Middle frontal gyrus (tissue), 1 donor: ENCODE data around the gene PRDX2.

ENCODE experiments used
- DNase-seq: peaks from one replicate; pipeline ENCODE4 v3.0.0-alpha.2; 2015; ENCODE audit warnings: low spot score; ENCODE audit errors: extremely low spot score

Gene PRDX2

DNA sequence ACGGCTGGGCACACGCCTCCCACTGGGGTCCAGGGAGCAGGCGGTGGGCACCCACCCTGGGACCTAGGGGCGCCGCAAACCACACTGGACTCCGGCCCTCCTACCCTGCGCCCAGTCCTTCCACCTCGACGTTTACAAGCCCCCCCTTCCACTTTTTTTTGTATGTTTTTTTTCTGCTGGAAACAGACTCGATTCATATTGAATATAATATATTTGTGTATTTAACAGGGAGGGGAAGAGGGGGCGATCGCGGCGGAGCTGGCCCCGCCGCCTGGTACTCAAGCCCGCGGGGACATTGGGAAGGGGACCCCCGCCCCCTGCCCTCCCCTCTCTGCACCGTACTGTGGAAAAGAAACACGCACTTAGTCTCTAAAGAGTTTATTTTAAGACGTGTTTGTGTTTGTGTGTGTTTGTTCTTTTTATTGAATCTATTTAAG lies 8.7 kb downstream of the PRDX2 start:
- no peak for DNase-seq

DNA sequence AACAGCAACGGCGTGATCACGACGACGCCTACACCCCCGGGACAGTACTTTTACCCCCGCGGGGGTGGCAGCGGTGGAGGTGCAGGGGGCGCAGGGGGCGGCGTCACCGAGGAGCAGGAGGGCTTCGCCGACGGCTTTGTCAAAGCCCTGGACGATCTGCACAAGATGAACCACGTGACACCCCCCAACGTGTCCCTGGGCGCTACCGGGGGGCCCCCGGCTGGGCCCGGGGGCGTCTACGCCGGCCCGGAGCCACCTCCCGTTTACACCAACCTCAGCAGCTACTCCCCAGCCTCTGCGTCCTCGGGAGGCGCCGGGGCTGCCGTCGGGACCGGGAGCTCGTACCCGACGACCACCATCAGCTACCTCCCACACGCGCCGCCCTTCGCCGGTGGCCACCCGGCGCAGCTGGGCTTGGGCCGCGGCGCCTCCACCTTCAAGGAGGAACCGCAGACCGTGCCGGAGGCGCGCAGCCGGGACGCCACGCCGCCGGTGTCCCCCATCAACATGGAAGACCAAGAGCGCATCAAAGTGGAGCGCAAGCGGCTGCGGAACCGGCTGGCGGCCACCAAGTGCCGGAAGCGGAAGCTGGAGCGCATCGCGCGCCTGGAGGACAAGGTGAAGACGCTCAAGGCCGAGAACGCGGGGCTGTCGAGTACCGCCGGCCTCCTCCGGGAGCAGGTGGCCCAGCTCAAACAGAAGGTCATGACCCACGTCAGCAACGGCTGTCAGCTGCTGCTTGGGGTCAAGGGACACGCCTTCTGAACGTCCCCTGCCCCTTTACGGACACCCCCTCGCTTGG lies 9.3 kb downstream of the PRDX2 start:
- DNase-seq = no peak

DNA sequence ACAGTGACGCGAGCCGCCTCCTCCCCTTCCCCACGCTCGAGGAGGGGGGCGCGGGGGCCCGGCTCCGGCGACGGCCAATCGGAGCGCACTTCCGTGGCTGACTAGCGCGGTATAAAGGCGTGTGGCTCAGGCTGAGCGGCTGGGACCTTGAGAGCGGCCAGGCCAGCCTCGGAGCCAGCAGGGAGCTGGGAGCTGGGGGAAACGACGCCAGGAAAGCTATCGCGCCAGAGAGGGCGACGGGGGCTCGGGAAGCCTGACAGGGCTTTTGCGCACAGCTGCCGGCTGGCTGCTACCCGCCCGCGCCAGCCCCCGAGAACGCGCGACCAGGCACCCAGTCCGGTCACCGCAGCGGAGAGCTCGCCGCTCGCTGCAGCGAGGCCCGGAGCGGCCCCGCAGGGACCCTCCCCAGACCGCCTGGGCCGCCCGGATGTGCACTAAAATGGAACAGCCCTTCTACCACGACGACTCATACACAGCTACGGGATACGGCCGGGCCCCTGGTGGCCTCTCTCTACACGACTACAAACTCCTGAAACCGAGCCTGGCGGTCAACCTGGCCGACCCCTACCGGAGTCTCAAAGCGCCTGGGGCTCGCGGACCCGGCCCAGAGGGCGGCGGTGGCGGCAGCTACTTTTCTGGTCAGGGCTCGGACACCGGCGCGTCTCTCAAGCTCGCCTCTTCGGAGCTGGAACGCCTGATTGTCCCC lies 10.1 kb downstream of the PRDX2 start, which contains the start of gene JUNB:
Gene JUNB, plus strand, starts transcription at position 142 of the 706 bp plus-strand sequence. Its CDS starts 286 bp downstream, at position 428.
- DNase-seq = peak; percentile 95

DNA sequence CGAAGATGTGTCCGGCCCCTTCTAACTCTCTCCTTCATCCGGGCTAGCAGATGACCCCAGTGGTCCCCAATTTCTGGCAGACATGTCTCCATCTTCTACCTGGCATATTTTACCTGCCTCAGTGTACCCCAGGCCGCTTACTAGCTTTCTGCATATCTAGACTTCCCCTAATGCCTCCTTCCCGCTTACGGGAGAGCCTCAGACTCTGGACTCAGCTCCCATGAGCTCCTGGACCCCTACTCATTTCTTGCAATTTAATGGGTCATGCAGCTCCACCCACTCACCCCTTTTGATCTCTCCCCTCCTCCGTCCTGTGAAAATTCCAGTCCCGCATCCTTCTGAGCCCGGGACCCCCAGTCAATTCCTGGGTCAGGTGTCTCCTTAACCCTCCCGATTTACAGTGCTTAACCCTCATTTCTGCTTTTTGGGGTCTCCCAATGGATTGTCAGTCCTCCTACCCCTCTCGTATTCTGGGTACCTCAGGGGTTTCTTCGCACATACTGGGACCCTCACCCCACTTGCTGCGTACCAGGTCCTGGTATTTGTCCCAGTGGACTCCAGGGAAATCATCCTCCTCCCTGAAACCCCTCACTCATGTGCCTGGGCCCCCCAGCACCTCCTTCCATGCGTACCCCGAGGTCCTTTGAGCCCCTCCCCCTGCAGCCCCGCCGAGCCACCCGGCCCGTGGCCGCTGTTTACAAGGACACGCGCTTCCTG lies 10.8 kb downstream of the PRDX2 start:
- no peak for DNase-seq

DNA sequence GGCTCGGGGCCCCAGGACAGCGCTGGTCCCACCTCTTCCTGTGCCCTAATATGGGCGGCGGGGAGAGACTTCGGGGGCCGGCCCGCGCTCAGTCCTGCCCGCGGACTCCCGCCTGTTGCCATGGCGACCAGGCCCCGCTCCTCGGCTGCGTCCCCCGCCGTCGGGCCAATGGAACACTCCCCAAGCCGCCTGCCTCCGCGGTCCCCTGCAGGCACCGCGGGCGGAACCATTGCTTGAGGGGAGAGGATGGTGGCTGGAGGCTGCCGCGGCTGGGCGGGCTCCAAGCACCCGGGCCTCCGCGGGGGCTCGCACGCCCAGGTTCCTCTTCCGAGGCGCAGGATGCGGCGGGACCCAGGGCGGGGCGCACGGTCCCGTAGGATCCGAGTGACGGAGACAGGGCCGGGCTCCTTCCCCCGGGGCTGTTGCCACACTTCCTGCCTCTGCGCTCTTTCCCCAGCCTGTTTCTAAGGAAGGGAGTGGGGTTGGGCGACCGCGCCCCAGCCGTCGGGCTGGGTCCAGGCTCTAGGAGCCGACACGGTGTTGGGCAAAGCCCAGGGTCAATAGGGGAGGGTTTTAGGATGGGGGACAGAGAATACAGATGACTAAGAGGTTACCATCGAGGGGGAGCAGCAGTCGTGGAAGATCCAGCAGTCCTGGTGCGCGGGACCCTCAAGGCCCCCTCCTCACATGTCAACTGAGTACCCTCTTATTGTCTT lies 11.5 kb downstream of the PRDX2 start:
- peak; percentile 84 for DNase-seq

DNA sequence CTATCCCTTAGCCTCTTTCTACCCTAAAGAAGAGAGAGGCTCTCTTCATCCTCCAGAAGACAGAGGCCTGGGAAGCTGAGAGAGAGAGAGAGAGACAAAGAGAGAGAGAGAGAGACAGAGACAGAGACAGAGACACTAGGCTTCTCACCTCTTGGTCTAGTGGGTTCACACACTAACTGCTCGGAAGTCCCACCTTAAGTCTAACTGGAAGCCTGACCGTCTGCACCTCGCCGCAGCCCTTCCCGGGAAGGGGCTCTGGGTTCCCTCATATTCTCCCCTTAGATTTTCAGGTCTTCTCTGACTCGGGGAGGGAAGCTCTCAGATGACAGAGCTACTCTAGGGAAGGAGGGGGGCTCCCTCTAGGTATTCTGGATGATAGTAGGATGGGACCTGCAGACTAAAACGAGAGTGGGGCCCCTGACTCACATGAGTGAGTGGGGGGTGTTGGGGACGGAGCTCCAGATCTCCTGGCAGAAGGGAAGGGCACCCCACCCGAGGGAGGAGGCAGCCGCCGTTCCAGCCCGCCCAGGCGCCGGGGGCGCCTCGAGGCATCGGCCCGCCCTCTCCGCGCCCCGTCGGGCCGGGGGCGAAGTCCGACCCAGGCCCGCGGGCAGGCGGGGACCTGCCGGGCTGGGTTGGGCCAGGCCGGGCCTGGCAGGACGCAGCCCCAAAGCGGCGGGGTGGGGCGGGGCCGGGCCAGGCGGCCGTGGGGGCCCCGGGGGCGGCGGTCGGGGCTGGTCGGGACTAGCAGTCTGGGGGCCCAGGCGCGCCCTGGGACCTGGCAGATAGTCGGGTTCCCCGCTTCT lies 12.3 kb downstream of the PRDX2 start:
- DNase-seq = no peak

DNA sequence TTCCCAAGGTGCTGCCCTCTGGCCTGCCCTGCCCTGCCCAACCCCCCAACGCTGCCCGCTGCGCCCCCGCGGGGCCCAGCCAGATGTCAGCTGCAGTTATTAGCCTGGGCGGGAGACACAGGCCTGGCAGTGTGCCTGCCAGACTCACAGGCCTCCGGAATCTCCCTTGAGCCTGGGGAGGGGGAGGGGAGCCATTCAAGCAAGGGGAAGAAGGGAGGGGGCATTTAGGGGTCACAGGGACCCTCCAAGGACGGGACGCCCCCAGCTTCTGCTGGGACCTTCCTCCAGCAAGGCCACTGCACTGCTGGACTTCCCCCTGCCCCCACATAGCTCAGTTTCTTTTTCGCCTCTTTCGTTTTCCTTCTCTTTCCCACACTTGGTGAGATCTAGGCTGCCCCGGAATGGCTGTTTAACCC lies 12.9 kb downstream of the PRDX2 start:
- DNase-seq = no peak

DNA sequence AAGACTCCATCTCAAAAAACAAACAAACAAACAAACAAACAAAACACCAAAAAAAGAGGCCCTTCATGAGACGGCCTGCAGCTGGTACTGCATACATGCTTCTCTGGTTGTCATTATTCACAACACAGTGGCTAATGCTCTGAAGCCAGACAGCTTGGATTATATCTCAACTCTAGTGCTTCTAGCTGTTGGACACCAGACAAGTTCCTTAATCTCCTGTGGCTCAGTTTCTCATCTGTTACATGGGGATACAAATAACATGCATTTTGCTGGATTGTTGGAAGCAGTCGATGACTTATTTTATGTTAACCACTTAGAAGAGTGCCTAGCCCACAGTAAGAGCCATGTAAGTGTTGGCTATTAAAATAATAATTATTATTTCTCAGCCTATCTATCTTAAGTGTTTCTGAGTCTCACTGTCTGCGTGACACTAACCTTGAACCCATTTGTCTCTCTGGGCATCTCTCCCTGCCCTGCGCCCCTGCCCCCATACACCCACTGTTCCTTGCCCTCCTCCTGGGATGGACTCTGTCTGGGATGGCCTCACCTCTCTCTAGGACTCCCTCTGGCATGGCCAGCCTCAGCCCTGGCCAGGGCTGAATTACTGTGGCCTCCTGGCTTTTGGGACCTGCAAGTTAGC lies 13.4 kb downstream of the PRDX2 start:
- no peak for DNase-seq

DNA sequence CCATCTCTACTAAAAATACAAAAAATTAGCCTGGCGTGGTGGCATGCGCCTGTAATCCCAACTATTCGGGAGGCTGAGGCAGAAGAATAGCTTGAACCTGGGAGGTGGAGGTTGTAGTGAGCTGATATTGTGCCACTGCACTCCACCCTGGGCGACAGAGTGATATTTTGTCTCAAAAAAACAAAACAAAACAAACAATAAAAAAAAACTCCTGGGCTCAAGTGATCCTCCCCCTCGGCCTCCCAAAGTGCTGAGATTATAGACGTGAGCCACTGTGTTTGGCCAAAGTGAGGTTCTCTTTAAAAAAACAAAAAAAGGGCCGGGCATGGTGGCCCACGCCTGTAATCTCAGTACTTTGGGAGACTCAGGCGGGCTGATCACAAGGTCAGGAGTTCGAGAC lies 14.1 kb downstream of the PRDX2 start:
- DNase-seq = no peak

DNA sequence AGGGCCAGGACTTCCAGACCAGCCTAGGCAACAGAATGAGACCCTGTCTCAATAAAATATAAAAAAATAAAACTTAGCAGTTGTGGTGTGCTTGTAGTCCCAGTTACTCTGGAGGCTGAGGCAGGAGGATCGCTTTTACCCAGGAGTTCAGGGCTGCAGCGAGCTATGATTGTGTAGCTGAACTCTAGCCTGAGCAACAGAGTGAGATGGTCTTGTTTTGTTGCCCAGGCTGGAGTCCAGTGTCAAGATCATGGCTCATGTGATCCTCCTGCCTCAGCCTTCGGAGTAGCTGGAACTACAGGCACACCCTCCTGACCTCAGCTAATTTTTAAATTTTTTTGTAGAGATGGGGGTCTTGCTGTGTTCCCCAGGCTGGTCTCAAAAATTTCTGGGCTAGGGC lies 14.6 kb downstream of the PRDX2 start:
- no peak for DNase-seq

DNA sequence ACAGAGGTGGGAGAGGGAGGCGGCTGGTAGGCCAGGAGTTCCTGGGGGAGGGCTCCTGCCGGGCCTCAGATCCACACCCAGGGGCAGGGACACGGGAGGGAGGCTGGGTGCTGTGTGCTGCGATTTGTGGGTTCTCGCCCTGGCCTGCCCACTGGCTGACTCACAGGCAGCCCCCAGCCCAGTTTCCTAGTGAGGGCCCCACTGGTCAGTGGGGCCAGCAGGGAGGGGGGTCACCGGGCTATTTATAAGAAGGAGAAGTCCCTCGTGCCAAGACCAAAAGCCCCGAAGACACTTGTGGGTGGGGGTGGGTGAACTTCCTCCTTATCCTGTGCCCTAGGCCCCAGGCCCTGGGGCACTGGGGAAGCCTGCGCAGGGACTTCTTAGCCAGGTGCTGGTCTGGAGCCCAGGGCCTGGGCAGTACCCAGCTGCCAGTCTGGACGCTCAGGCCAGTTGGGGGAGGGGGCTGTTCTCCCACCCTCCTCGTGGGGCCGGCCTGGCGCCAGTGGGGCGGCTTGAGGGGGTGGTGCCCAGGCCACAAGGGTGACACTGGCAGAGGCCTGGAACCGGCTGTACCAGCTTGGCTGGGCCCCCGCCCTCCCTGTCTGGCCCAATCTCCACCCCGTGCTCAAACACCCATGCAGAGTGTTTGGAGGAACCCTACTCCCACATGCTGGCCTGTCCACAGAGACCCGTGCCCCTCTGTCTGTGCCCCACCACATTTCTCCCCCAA lies 15.3 kb downstream of the PRDX2 start:
- DNase-seq = no peak

DNA sequence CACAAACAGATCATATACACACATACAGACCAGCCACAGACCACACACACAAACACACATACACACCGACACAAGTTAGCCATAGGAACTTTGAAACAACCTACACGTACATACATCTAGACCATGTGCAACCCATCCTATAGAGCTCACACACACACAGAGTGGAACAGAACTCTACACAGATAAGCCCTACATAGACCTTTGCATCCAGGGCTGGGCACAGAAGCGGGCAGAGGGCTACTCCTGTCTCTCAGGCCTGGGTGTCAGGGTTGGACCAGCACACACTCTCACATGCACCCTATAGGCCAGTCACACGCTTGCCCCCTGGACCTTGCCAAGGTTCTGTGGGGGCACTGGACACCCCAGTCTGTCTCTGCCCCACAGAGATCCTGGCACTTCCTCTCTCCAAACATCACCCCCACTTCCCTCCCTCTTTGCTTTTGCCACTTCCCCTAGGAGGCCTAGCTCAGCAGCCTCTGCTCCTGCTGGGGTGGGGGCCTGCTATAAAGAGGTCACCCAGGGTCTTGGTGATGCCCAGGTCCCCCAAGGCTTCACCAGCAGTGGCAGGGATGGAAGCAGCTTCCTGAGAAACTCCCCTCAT lies 16.1 kb downstream of the PRDX2 start:
- no peak for DNase-seq

DNA sequence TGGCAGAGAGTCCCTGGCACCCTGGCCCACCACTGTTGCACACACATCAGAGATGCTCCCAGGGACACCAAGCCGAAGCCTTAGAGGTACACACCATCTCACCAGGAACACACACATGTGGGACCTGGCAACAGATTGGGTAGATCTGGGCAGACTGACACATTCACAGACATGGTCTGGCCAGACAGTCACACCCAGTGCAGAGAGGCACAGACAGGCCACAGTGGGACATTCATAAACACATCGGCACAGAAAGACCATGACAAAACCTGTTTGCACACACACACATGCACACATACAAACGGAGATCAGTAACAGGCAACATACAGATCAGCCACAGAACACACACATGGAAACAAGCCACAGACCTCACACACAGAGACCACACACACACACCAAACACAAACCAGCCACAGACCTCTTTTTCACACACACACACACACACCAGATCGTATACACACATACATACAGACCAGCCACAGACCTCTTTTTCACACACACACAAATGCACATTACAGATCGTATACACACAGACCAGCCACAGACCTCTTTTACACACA lies 16.6 kb downstream of the PRDX2 start:
- no peak for DNase-seq

DNA sequence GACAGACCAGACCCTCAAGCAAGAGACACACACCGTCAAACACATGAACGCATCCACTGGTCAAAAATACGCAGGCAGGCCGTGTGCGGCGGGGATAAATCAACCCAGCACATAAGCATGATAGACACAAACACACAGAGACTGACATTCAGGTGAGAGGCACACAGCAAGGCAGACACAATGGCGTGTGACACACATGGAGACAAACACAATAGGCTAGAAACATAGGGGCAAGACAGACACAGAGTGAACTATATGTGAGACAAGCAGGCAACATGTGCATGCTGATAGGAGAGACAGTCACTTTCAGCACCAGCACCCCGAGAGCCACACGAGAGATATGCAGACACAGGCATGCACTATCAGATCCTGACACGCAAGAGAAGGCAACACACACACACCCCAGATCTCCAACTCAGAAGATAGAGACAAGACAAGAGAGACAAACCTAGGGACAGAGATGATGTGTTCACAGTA lies 17.2 kb downstream of the PRDX2 start:
- DNase-seq = no peak

DNA sequence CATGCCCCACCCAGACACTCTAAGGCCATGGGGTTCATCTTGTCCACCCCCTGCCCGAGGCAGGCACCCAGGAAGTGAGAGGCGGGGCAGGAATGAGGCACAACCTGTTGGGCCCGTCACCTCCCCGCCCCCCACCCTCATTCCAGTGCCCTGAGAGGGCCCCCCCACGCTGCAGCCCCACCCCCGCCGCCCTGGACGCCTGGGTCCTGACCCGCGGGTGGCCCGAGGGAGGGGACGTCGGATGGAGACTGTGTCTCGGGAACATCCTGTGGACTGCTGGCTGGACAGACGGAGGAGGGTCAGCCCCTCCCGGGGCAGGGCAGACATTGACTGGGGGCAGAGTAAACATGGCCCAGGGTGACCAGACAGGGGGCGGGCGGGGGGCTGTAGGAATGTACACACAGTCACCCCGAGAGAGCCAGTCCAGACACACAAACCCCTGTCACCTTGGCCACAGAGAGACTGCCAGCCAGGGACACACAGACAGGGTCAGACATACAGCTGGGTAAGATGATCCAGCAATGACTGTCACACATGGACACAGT lies 17.7 kb downstream of the PRDX2 start:
- no peak for DNase-seq

DNA sequence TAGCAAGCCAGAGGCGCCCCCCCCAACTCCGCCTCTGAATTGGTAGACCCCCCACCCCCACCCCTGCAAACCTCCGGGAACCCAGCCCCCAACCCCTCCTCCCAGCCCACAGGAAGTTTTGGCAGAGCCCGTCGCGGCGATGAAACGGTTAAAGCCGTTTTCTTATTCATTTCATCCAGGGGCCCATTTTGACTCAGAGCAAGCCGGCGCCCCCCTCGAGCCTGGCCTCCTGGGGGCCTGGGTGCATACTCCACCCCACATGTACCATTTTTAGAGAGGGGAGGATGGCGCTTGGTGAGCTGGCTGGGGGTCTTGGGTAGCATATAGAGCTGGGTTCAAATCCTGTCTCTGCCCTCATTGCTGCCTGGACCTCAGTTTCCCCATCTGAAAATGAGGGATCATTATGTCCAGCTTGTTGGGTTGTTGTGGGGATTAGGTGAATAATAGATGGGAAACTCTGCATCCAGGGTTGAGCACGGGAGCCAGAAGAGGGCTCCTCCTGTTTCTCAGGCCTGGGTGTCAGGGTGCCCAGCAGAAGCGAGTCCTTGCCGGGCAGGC lies 18.2 kb downstream of the PRDX2 start:
- DNase-seq = no peak

DNA sequence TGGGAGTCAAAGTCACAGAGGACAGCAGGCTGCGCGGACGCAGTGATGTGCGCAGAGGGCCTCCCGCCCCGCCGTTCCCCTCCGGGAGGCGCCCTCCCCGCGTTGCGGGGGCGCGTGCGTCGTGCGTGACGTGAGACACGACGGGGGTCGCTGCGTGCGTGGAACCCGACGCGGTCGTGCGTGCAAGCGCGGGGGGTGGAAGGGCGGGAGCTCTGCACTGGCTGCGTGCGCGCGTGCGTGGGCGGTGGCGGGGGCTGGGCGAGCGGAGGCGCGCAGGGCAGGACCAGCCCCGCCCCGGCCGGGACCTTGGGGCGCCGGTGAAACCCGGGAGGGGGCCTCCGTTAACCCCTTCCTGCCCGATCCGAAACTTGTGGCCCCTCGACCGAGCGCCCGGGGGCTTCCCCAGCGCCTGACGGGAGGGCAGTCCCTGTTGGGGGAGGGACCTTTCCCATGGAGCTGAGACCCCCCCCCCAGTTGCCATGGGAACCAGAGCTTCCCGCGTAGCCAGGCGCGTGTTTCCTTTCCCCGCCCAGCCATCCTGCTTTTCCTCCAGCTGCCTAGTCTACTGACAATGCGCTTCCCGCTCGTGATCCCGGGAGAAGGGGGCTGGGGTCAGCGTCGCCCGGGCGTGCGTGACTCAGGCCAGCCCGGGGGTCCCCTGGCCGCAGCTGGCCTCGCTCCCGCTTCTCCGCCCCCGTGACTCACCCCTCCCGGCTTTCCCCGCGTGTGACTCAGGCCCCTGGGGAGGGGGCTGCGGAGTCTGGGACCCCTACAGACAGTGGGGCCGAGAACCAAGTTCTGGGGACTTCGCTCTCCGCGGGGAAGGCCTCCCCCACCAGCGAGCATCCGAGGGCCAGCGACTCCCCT lies 18.9 kb downstream of the PRDX2 start:
- peak; percentile 85 for DNase-seq
